Stimulated activated CD4-positive, alpha-beta T cell treated with anti-CD3 and anti-CD28 coated beads, TNF-alpha, amount 100 ng/mL, for 48 hours (primary cell): Measurements from ENCODE around the gene HERPUD2.
A peak's percentile ranks its signal among the peaks of the same experiment; 100 is the strongest.

Experiments used
- DNase-seq, 3 donors: peaks; one replicate each; pipeline ENCODE4 v3.0.0-alpha.2; 2020; ENCODE audit warnings: low read depth in 3 of 3

HERPUD2 gene, protein sequence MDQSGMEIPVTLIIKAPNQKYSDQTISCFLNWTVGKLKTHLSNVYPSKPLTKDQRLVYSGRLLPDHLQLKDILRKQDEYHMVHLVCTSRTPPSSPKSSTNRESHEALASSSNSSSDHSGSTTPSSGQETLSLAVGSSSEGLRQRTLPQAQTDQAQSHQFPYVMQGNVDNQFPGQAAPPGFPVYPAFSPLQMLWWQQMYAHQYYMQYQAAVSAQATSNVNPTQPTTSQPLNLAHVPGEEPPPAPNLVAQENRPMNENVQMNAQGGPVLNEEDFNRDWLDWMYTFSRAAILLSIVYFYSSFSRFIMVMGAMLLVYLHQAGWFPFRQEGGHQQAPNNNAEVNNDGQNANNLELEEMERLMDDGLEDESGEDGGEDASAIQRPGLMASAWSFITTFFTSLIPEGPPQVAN

DNA sequence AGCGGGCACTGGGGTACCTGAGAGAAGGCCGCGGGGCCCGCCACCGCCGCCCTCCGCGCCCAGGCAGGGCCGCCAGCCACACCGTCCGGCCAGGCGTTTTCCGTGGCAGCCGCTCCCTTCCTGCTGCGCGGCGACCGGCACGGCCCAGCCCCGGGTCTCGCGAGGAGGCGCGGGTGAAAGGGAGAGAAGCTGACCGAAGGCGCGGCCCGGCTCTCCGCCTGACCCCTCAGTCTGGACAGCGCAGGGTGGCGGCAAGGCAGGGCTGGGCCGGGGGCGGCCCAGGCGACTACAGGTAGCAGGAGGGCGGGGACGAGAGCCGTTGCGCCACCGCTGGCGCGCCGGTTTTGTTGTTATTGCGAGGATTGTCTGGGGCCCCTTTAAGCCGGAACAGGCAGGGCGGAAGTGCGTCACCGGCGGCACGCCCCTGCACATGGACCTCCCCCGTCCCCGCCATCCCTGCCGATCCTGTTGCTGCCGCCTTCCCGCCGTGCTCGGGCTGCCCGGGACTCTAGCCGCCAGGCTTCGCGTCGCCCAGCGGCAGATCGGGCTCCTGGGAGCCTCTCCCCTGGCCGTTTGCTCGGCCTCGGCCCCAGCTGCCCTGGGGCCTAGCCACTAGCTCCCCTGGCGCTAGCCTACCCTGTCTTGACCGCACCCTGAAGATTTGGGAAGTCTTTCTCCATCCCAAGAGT lies at the start of gene HERPUD2:
HERPUD2 (minus strand) TSS at position 352 of the 689 bp plus-strand sequence. CDS start 805 bp downstream, outside the sequence.
- peak; percentile 83 to 89 (median 84) for DNase-seq

DNA sequence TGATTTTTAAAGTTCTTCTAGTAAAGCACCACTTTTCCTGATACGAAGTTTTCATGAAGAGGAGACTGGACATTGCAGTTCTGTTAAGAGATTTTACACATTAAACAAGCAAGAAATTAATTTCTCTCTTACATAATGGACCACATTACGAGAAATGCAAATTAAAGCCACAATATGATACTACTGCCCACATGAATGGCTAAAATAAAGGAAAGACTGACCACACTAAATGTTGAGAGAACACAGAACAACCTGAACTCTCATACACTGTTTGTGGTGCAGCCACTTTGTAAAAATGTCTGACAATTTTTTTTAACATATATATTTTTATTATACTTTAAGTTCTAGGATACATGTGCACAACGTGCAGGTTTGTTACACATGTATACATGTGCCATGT lies 44.0 kb upstream of the HERPUD2 start:
- no peak for DNase-seq

DNA sequence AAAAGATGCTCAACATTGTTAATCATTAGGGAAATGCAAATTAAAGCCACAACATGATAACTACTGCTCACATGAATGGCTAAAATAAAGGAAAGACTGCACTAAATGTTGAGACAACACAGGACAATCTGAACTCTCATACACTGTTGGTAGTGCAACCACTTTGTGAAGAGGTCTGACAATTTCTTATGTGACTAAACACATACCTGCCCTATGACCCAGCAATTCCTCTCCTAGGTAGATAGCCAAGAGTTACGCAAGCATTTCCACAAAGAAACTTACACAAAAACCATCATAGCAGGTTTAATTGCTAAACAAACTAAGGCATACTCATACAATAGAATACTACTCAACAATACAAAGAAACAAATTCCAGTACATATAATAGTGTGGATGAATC lies 41.8 kb upstream of the HERPUD2 start:
- no peak for DNase-seq

DNA sequence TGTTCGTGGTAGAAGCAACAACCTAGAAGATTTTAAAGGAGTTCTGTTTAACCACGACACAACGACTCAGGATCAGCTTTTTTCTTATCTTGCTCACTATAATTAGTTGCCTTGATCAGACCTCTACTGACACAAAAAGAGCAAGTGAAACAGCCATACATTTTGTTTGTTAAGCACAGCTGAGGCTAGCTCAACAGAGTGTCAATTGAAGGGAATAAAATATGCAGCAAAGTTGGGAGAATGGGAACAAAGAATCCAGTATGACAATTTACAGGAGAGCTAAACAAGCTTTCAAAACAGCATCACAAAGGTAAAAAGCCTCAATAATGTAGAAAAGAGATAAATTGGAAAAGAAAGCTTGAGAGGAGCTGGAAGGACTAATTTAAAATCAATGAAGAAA lies 40.5 kb upstream of the HERPUD2 start:
- no peak for DNase-seq

DNA sequence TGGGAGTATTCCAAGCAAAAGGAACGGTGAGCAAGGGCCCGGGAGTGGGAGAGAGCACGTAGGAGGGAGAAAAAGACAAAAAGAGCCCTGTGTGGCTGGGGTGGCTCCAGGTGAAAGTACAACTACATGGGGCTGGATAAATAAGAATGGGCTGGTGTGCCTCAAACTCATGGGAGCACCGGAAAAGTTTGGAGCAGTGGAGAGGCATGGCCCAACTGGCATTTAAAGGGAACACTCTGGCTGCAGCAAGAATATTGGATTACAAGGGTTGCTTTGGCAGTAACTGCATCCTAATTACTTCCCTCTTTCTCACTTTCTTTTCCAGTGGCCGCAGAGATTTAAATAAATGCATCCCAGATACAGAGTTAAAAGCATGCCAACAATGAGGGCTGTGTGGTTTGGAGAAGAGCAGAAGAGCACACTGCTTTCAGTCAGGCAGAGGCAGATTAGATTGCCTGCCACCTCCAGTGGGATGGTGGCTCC lies 39.1 kb upstream of the HERPUD2 start:
- no peak for DNase-seq

DNA sequence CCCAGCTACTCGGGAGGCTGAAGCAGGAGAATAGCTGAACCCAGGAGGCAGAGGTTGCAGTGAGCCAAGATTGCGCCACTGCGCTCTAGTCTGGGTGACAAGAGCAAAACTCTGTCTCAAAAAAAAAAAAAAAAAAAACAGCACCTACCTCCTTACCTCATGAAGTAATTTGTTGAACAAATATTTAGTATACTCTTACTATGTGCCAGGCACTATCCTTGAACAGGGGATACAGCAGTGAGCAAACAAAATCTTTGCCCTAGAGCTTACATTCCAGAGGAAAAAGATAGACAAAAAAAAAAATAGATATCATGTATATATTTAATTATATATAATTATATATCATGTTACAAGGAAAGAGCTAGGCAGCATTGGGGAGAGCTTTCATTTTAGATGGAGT lies 36.4 kb upstream of the HERPUD2 start:
- no peak for DNase-seq

DNA sequence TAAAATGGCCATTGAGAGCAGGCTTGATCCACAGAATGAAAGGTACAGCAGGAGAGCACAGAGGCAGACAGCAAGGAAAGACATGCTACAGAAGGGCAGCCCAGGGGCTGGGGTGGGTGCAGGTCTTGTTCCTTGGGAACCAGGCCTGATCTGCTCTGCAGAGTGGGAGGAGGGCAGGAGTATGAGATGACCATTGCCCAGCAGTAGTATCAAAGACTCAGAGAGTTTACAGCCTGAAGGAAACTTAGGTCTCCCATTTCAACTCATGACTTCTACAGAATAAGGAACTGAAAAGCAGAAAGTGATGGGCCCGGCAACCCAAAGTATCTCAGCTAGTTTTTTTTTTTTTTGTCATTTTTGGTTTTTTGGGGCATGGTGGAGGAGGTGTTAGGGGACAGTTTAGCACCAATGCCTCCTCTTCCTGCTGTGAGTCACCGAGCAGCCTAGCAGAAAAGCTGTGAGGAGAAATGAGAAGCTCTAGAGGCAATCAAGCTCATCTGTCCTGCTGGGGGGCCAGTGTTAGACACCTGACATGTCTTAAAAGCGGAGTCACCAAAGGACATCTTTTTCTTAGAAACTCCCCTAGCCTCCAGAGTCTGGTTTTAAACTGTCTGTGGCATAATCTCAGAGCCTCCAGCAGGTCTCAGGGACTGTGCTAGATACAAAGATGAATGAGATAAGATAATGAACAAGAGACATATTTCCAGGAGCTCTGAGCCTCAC lies 34.3 kb upstream of the HERPUD2 start:
- no peak for DNase-seq

DNA sequence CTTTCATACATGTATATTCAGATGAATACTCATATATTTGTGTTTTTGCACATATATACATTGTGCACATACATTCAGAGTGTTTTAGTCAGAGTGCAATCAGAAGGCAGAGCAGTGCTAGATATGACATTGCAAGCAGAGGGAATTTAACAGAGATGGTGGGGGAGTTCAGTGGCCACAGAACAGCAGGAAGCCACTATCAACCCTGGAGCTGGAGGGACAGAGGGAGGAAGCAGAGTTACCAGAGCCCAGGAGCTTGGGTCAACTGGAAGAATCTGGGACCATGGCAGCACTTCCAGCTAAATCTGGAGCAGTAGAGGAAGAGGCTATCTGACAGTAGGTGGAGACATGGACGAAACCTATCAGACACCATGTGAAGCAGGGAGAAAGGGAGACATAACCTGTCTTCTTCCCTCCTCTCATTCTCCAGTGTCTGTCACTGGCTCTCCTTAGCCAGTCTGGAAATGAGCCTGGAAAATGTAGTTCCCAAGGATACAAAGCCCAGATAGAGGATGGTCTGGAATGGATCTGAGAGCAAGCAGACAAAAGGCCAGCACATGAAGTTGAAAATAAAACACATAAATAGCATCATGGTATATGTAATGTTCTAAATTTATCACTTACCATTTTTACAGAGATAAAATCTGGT lies 33.6 kb upstream of the HERPUD2 start:
- DNase-seq, result no peak

DNA sequence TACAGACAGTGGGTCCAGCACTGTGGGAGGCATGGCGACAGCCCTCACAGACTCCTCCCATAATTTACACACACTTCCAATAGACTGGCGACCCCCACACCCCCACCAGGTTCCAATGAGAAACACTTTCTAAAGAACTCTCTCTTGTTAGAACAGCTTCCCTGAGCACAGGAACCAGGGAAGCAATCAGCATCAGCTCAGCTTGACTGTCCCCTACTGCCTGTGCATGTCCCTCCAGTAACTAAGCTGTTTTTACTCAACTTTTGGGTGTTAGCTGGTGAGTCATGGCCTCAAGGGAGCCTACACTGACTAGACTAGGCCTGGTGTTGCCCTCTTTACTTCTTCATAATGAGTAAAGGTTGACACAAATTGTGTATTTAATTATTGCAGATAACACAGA lies 32.6 kb upstream of the HERPUD2 start:
- DNase-seq, result peak in 1 of 3 donors; percentile 25

DNA sequence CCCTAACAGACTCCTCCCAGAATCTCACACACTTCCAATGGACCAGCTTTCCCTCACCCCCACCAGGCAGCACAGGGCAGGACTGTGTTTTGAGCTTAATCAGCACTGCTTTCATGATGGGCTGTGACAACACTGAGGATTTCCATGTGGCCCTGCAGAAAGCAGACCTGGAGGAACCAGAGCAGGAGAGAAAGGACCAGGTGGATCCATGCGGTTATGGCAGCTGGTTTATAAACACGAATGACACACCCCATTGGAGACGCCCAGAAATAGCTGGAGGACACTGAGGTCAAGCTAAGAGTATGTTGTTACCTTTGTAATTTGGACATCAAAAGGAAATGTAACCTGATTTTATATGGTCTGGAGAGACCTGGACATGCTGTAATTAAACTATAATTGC lies 31.7 kb upstream of the HERPUD2 start:
- DNase-seq, result no peak

DNA sequence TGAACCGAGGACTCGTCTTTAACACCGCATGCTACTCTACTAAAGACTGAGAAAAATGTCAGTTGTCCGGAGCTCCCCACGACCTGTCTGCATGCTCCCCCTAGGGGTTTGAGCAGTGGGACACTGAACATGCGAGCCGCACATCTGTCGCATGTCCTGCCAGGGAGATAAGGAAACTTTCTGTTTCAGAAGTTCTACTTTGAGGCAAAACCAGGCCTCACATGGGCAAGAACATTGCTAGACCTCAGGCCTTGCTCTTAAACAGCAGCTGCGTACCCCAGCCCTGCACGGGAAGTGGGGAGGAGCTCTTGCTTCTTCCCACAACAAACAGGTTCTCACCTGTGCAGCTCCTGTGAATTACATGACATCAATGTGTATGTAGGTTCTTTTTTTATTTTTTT lies 30.3 kb upstream of the HERPUD2 start:
- no peak for DNase-seq

DNA sequence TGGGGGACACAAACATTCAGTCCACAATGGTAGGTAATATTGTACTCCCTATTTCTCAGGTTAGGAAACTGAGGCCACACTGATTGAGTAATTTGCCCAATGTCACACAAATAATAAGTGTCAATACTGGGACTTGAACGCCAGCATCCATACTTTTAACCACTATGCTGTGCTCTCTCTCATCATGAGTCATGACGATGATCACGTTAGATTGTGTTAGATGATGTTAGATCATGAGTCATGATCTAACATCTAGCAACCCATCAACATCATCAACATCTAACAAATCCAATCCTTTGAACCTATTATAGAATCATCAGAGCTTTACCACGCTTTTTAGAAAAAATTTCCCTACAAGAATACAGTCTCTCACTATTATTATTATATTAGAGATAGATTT lies 28.1 kb upstream of the HERPUD2 start:
- DNase-seq, result no peak

DNA sequence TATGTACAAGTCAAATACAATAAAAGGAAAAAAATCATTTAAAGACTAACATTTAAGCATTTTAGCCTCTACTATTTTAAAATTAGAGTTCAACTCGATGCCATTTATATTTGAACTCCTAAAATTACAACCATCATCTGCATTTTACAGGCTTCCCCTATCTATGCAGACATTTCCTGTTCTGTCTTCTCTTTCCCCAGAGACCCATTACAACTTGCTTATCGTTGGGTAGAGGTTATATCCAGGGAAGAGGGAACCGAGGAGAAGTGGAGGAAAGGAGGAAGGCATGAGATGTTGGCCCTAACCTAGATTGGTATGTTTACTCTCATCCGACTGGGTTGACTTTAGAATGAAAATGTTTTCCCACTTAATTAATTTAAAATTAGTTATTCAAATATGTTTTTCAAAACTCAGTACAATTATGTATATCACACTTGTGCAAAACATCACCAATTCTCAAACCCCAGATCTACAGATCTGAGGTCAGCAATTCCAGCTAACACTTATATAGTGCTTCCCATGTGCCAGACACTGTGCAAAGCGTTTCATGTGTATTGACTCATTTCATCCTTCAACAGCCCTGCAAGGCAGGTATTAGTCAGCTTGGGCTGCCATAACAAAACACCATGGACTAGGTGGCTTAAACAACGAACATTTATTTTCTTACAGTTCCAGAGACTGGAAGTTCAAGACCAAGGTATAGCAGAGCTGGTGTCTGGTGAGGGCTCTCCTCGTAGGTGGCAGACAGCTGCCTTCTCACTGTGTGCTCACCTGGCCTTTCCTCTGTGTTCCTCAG lies 27.3 kb upstream of the HERPUD2 start:
- DNase-seq, result peak in 1 of 3 donors; percentile 13

DNA sequence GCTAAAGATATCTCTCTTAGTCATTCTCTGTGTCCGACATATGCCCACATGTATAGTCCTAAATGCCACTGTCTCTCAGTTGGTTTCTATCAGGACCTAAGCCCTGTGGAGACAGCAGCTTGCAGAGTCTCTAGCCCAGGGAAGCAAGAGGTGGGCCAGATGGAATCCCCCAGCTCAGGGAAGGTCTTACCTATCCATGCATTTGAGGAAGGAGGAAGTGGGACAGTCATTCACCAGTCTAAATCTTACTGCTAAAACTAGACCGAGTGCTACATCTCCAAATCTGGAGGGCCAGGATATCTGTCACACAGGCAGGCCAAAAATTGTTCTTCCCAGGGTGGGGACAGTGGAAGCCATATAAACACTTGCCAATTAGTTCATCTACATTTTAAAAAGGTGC lies 26.4 kb upstream of the HERPUD2 start:
- DNase-seq, result no peak

DNA sequence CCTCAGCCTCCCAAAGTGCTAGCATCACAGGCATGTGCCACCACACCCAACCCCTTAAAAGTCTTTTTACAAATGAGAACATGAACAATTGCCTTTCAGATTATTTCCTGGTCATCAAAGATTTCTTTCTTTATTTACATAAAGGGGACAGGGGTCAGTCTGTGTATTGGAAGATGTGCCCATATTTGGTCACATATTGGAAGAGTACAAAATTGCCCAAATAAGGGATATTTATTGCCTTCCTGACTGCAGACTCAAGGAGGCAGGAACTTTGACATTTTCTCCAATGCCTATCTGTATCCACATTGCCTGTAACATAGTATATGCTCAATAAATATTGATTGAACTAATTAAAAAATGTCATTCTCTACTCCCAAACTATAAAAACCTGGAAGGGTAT lies 25.9 kb upstream of the HERPUD2 start:
- no peak for DNase-seq

DNA sequence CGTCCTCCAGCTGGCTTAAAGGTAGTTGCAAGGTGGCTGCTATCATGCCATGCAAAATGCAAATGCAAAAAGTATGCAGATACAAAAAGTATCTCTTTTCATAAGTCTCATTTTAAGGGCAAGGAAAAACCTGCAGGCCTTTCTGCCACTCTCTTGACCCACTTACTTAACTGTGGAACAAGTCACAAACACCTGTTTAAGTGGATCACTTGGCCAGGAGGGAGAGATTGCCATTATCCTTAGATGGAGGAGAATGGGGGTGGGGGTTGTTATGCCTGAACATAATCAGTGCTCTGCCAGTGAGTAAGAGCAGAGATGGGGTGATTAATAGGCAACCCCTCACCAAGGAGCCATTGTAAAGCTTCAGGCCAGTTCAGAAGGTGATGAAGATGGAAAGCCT lies 25.1 kb upstream of the HERPUD2 start:
- DNase-seq, result no peak

DNA sequence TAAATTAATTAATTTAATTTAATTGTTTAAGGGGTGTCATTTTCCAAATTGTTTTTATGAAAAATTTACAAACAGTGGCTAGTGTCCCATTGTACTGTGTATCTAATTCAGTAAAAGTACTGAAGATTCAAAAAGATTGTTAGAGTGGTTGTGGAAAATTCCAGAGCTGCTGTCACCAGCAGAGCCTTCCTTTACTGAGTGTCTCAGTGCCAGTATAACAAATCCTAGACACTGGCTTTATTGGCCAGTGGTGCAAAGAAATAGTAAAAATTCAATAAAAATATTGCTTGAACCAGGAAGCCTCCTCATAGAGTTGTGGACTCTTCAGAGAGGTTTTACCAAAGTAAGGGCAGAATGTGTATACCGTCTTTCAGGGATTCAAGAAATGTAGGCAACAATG lies 23.1 kb upstream of the HERPUD2 start:
- DNase-seq, result no peak

DNA sequence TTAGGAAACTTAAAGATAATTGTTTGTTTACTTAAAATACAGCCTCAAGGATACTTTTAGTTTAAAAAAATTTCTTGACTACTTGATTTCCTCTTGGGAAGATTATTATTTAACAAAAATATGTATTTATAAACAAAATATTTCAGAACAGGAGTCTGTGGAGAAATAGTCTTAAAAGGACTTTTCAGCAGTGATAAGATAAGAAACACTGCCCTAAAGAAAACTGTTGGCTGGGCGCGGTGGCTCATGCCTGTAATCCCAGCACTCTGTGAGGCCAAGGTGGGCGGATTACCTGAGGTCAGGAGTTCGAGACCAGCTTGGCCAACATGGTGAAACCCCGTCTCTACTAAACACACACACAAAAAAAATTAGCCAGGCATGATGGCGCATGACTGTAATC lies 22.6 kb upstream of the HERPUD2 start:
- DNase-seq, result no peak

DNA sequence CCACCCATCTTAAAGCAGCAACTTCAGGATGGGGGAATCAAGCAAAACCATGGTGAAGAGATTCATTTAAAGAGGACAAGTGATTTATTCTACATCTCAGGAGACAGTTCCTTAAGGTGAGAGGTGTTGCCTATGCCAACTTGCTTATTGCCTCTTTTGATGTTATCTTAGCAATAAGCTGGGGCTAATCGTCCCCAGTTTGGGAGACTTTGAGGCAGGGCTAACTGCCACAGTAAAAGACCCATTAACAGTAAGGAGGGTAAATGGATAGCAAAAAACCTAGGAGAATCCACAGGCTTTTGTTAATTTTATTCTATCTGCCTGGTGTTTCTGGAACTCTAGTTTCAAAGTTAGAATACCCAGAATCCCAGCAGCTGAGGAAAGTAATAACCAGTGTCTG lies 22.1 kb upstream of the HERPUD2 start:
- no peak for DNase-seq

DNA sequence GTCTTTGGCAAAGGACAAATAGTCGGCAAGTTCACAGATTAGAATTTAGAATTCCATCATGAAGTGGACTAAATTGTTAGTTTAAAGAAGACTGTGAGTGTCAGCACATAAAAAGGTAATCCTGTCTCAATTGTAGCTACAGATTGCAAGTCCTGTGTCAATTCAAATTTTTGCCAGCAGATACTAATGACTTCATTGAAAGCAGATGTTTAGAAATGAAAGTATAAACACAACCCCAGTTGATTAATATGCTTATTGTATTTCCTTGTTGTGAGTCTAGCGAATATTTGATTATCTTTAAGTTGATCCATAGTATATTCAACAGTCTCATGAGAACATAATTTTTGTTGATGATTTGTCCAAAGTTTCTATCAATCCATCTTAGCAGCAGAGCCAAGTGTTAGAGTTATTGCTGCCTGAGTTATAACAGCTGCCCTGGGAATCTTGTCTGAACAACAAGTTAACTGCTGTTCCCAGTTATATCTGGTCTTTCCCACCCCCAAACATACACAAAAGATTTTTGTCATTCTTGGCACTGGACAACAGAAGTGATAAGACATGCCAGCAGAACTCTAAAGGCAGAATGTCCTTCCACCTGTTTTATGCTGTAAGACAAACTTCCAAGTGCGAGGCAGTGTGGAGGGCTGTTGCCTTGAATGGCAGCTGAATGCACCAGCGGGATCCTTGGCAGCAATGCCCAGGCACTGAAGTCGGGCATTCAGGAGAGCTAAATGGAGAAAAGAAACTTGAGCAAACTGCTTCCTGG lies 21.3 kb upstream of the HERPUD2 start:
- no peak for DNase-seq
